Kidney (tissue), 14 donors: ENCODE results near the gene EMILIN3. TPM values are rescaled to one million over a fixed set of nuclear protein-coding genes. Genes with fewer than 3 reads are reported as not detected.

ENCODE experiments used
- DNase-seq, 5 donors: peaks; one replicate each; pipeline ENCODE4 v3.0.0-alpha.2; 2013 to 2020
- FAIRE-seq: peaks from 2 replicates; lab custom pipeline; 2012; peaks lifted over from hg19 to GRCh38; lab: Jason Lieb, UNC
- H3K27ac ChIP-seq, 2 donors: one replicate each; pipeline ENCODE4 v1.7.0; 2013; ENCODE audit warnings: low read depth in 2 of 2, low read length in 2 of 2, inconsistent platforms in 1 of 2
- H3K27me3 ChIP-seq: one replicate; pipeline ENCODE4 v1.7.1; 2013; ENCODE audit warnings: low read length, inconsistent platforms; ENCODE audit not compliant: control insufficient read depth, insufficient read depth
- H3K36me3 ChIP-seq, 3 donors: one replicate each; pipeline versions ENCODE4 v1.7.0 to v1.7.1; 2013; ENCODE audit warnings: low read length in 3 of 3, control low read depth in 1 of 3, inconsistent platforms in 1 of 3; ENCODE audit not compliant: insufficient read depth in 3 of 3, control insufficient read depth in 2 of 3
- H3K4me1 ChIP-seq, 3 donors: one replicate each; pipeline versions ENCODE4 v1.7.0 to v1.7.1; 2013; ENCODE audit warnings: low read length in 3 of 3, inconsistent platforms in 1 of 3, low read depth in 1 of 3; ENCODE audit not compliant: control insufficient read depth in 2 of 3, insufficient read depth in 2 of 3
- H3K4me3 ChIP-seq, 3 donors: one replicate each; pipeline versions ENCODE4 v1.7.0 to v1.8.1; 2013; ENCODE audit warnings: low read length in 3 of 3, control low read depth in 1 of 3, inconsistent platforms in 1 of 3
- H3K9ac ChIP-seq, 3 donors: one replicate each; pipeline versions ENCODE4 v1.7.0 to v1.7.1; 2013; ENCODE audit warnings: low read length in 3 of 3, control low read depth in 1 of 3, inconsistent platforms in 1 of 3
- H3K9me3 ChIP-seq, 3 donors: one replicate each; pipeline versions ENCODE4 v1.7.0 to v1.7.1; 2013; ENCODE audit warnings: low read length in 3 of 3, control low read depth in 1 of 3, inconsistent platforms in 1 of 3; ENCODE audit not compliant: control insufficient read depth in 2 of 3, insufficient read depth in 1 of 3
- CTCF ChIP-seq: IDR thresholded peaks from 3 replicates; pipeline ENCODE4 v1.5.1; 2012; ENCODE audit warnings: mild to moderate bottlenecking, moderate library complexity, borderline replicate concordance; ENCODE audit not compliant: insufficient read depth; ENCODE audit errors: extremely low read depth
- intact Hi-C: fragments of 100-400 bp; cut with DNase I; formaldehyde crosslinking; loops from one replicate; pipeline ENCODE4 v1.11.1; 2022
- polyA plus RNA-seq: library from polyadenylated mRNA; stranded (reverse); fragments of 350-450 nt; fragmentation: Illumina TruSeq; extraction: RNeasy Lipid Tissue Mini Kit (QIAGEN cat#74804); gene quantifications from one replicate; pipeline ENCODE4 v1.2.3, GENCODE V29; 2014; ENCODE audit warnings: low read depth, low replicate concordance; ENCODE audit not compliant: insufficient read depth
- total RNA-seq: library from RNA; stranded (reverse); fragmentation: NEBNext Ultra II Directional; extraction: Animal tissue kit (Norgen Biotek cat#: 25700); gene quantifications from one replicate; pipeline ENCODE4 v1.2.1, GENCODE V29; 2021
- donor health status: control.
- donor health status: control.
- donor health status: control.
- donor health status: control.
- donor health status: control.
- donor health status: DM: yes; HTN: yes; CAD: no.
- donor health status: Normal renal cell carcinoma (clear cell type).

The EMILIN3 gene
- total and polyA plus RNA-seq, 2 donors from 2014 or later, result 0.32 to 0.50 TPM

GRCh38 chr20:41395667-41396664, 29.3 kb upstream of the EMILIN3 start:
- DNase-seq (no peak), FAIRE-seq (no peak)
- no peak overlapping the region for H3K4me3 ChIP-seq
- TF ChIP-seq CTCF, result no peak
- intact Hi-C loops, result no loop called here
- no peak overlapping the region for H3K9ac ChIP-seq
- no peak overlapping the region for H3K27ac ChIP-seq
- no peaks in the 10 kb centered on the region for H3K27me3 ChIP-seq
- H3K4me1 ChIP-seq, result peaks cover 0 to 5% (median 0%) of the 10 kb centered on the region in 3 donors
- no peaks in the 10 kb centered on the region for H3K9me3 ChIP-seq
- no peaks in the 10 kb centered on the region for H3K36me3 ChIP-seq

- intact Hi-C loops, result no loop called here
- DNase-seq (no peak), FAIRE-seq (no peak)
- Histone ChIP-seq H3K27me3 (no peaks in the 10 kb centered on the region), H3K4me3 (no peak overlapping the region), H3K4me1 (peaks cover 0 to 5% (median 0%) of the 10 kb centered on the region in 3 donors), H3K9me3 (no peaks in the 10 kb centered on the region), H3K27ac (no peak overlapping the region), H3K36me3 (no peaks in the 10 kb centered on the region), H3K9ac (no peak overlapping the region)
- no peak for TF ChIP-seq CTCF
Observed at GRCh38 chr20:41394931-41395666, 28.5 kb upstream of the EMILIN3 start.

- intact Hi-C loops, result no loop called here
- FAIRE-seq, result no peak
- Histone ChIP-seq H3K4me3 (no peak overlapping the region), H3K9me3 (no peaks in the 10 kb centered on the region), H3K27me3 (no peaks in the 10 kb centered on the region), H3K4me1 (peaks cover 0 to 5% (median 0%) of the 10 kb centered on the region in 3 donors), H3K36me3 (no peaks in the 10 kb centered on the region), H3K9ac (no peak overlapping the region), H3K27ac (no peak overlapping the region)
- no peak for TF ChIP-seq CTCF
- no peak for DNase-seq
Observed at GRCh38 chr20:41394081-41394480, 27.5 kb upstream of the EMILIN3 start.
